ENCODE data around the gene CNPY1.

CNPY1 gene

GRCh38 chr7:155581107-155581830 lies 34.9 kb upstream of the CNPY1 start:
- H3K79me2 ChIP-seq (ENCODE audit: insufficient read depth, low read length): no peaks in the 10 kb centered on the region
- no peak for DNase-seq
- H3K4me1 ChIP-seq (ENCODE audit: insufficient read depth, low read length): no peaks in the 10 kb centered on the region
- no peaks in the 10 kb centered on the region for H4K20me1 ChIP-seq (ENCODE audit: insufficient read depth, low read length)
- H2AFZ ChIP-seq (ENCODE audit: low read depth, low read length): no peak overlapping the region
- H3K27me3 ChIP-seq (ENCODE audit: insufficient read depth, low read length, poor library complexity): peaks cover 37% of the 10 kb centered on the region
- no peak for ATAC-seq (ENCODE audit: insufficient read depth, low read depth)
- H3K27ac ChIP-seq (ENCODE audit: low read length): no peak overlapping the region
- TF ChIP-seq, protein P1, sequence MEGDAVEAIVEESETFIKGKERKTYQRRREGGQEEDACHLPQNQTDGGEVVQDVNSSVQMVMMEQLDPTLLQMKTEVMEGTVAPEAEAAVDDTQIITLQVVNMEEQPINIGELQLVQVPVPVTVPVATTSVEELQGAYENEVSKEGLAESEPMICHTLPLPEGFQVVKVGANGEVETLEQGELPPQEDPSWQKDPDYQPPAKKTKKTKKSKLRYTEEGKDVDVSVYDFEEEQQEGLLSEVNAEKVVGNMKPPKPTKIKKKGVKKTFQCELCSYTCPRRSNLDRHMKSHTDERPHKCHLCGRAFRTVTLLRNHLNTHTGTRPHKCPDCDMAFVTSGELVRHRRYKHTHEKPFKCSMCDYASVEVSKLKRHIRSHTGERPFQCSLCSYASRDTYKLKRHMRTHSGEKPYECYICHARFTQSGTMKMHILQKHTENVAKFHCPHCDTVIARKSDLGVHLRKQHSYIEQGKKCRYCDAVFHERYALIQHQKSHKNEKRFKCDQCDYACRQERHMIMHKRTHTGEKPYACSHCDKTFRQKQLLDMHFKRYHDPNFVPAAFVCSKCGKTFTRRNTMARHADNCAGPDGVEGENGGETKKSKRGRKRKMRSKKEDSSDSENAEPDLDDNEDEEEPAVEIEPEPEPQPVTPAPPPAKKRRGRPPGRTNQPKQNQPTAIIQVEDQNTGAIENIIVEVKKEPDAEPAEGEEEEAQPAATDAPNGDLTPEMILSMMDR (IDR thresholded peaks at IDR 0.05; ENCODE audit: borderline replicate concordance, extremely low read depth, low read length, poor library complexity, severe bottlenecking): no peak
- no peak for TF ChIP-seq EZH2 (IDR thresholded peaks at IDR 0.05; ENCODE audit: borderline replicate concordance, low read depth, low read length, severe bottlenecking)
- no peak overlapping the region for H3K4me2 ChIP-seq (ENCODE audit: insufficient read depth, low read length)
- no peak overlapping the region for H3K9ac ChIP-seq (ENCODE audit: low read depth, low read length)
- no peaks in the 10 kb centered on the region for H3K9me3 ChIP-seq (ENCODE audit: insufficient read depth, low read length, severe bottlenecking)
- H3K4me3 ChIP-seq (ENCODE audit: low read depth in 1 of 2, low read length in 2 of 2): no peak overlapping the region
- no peaks in the 10 kb centered on the region for H3K36me3 ChIP-seq (ENCODE audit: insufficient read depth, low read length)

GRCh38 chr7:155580367-155580766 lies 34.0 kb upstream of the CNPY1 start:
- H3K9me3 ChIP-seq (ENCODE audit: insufficient read depth, low read length, severe bottlenecking): no peaks in the 10 kb centered on the region
- peaks cover 29% of the 10 kb centered on the region for H3K27me3 ChIP-seq (ENCODE audit: insufficient read depth, low read length, poor library complexity)
- H3K9ac ChIP-seq (ENCODE audit: low read depth, low read length): no peak overlapping the region

DNA sequence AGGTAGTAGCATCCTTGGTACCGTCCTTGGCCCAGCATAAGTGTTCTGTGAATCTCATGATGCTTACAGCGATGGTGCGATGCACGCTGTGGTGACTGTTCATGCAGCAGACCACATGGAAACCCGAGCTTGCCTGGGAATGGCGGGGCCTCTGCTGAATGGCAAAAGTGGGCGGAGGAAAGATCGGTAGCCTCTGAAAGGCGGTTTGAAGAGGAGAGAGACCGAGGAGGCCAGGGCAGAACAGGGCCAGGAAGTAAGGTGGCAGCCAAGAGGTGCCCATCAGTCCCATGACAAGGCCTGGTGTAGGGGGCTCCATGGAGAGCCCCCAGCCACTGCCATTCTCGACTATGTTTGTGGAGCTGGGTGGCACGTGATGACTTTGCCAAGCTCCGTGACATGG lies 33.2 kb upstream of the CNPY1 start:
- no peaks in the 10 kb centered on the region for H3K9me3 ChIP-seq (ENCODE audit: insufficient read depth, low read length, severe bottlenecking)
- H3K4me2 ChIP-seq (ENCODE audit: insufficient read depth, low read length): no peak overlapping the region
- peaks cover 22% of the 10 kb centered on the region for H3K27me3 ChIP-seq (ENCODE audit: insufficient read depth, low read length, poor library complexity)
- no peak overlapping the region for H3K27ac ChIP-seq (ENCODE audit: low read length)
- no peaks in the 10 kb centered on the region for H3K36me3 ChIP-seq (ENCODE audit: insufficient read depth, low read length)
- no peak for ATAC-seq (ENCODE audit: insufficient read depth, low read depth)
- no peak for DNase-seq
- no peaks in the 10 kb centered on the region for H4K20me1 ChIP-seq (ENCODE audit: insufficient read depth, low read length)
- H3K4me3 ChIP-seq (ENCODE audit: low read depth in 1 of 2, low read length in 2 of 2): no peak overlapping the region
- H3K79me2 ChIP-seq (ENCODE audit: insufficient read depth, low read length): no peaks in the 10 kb centered on the region
- no peaks in the 10 kb centered on the region for H3K4me1 ChIP-seq (ENCODE audit: insufficient read depth, low read length)
- H3K9ac ChIP-seq (ENCODE audit: low read depth, low read length): no peak overlapping the region
- no peak overlapping the region for H2AFZ ChIP-seq (ENCODE audit: low read depth, low read length)
- TF ChIP-seq, protein P1 (IDR thresholded peaks at IDR 0.05; ENCODE audit: borderline replicate concordance, extremely low read depth, low read length, poor library complexity, severe bottlenecking): no peak

More at GRCh38 chr7:155580367-155580766, 34.0 kb upstream of the CNPY1 start:
- H4K20me1 ChIP-seq (ENCODE audit: insufficient read depth, low read length): no peaks in the 10 kb centered on the region
- no peak overlapping the region for H3K4me3 ChIP-seq (ENCODE audit: low read depth in 1 of 2, low read length in 2 of 2)
- no peaks in the 10 kb centered on the region for H3K36me3 ChIP-seq (ENCODE audit: insufficient read depth, low read length)
- ATAC-seq (ENCODE audit: insufficient read depth, low read depth) (no peak), DNase-seq (no peak)
- H2AFZ ChIP-seq (ENCODE audit: low read depth, low read length): no peak overlapping the region
- no peak overlapping the region for H3K27ac ChIP-seq (ENCODE audit: low read length)
- no peaks in the 10 kb centered on the region for H3K79me2 ChIP-seq (ENCODE audit: insufficient read depth, low read length)
- H3K4me2 ChIP-seq (ENCODE audit: insufficient read depth, low read length): no peak overlapping the region
- H3K4me1 ChIP-seq (ENCODE audit: insufficient read depth, low read length): no peaks in the 10 kb centered on the region
- TF ChIP-seq EZH2 (IDR thresholded peaks at IDR 0.05; ENCODE audit: borderline replicate concordance, low read depth, low read length, severe bottlenecking): no peak
- TF ChIP-seq, protein P1 (IDR thresholded peaks at IDR 0.05; ENCODE audit: borderline replicate concordance, extremely low read depth, low read length, poor library complexity, severe bottlenecking): no peak

All from DND-41 (cell line).